ENCODE results near the gene PHACTR4. TPM values are rescaled to one million over a fixed set of nuclear protein-coding genes. Genes with fewer than 3 reads are reported as not detected.
"Not testable (repeated sequence)": the region's sequence is repeated elsewhere in the genome, so short reads cannot be mapped to it uniquely, and the experiment has no call there.

Gene PHACTR4
- total RNA-seq, 4 donors from 2014 or later = 20.3 to 32.2 (median 27.0) TPM

DNA sequence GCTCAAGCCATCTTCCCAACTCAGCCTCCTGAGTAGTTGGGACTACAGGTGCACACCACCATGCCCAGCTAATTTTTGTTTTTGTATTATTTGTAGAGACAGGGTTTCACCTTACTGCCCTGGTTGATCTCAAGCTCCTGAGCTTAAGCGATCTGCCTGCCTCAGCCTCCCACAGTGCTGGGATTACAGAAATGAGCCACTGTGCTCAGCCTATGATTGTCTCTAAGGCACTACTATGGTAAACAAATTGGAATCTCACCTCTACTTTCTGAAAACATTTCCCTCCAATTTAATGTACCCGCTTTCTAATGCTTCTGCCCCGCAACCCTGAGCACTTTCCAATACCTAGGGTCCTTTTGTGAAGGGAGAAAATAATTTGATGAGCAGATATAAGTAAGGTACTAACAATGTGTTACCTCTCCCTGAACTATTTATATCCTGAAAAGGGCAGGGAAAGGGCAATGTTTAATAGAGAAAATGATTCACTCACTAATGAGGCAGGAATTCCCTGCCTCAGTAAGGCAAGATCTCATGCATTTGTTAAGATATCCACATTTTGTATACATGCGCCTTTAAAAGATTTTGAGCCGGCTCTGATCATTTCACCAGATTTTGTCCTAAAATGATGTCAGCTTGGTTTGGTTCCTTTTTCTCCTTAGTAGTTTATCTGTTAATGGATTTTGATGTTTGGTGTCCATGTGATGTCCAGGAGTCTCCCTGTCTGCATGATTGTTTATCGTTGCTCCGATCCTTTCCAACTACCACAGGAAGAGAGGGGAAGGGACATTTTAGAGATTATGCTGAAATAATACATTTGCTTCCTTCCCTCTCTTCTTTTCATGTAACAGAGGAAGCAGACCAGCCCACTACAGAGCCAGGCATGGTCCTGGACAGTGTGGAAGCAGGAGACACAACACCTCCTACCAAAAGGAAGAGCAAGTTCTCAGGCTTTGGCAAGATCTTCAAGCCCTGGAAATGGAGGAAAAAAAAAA lies 89.0 kb downstream of the PHACTR4 start:
- Histone ChIP-seq H3K36me3 (peaks cover 0 to 43% of the 10 kb centered on the region in 2 donors), H3K4me3 (no peak overlapping the region), H3K27me3 (no peaks in the 10 kb centered on the region), H3K27ac (no peak overlapping the region), H3K9me3 (no peaks in the 10 kb centered on the region), H3K4me1 (peaks cover 0 to 31% (median 0%) of the 10 kb centered on the region in 3 donors)
- ATAC-seq = no peak
- WGBS, 2 donors (ENCODE audit: low coverage in 1 of 2) = 69 to 76% methylated on average over 7 of the region's 7 CpGs
- no peak for TF ChIP-seq EP300 (IDR thresholded peaks at IDR 0.05)

DNA sequence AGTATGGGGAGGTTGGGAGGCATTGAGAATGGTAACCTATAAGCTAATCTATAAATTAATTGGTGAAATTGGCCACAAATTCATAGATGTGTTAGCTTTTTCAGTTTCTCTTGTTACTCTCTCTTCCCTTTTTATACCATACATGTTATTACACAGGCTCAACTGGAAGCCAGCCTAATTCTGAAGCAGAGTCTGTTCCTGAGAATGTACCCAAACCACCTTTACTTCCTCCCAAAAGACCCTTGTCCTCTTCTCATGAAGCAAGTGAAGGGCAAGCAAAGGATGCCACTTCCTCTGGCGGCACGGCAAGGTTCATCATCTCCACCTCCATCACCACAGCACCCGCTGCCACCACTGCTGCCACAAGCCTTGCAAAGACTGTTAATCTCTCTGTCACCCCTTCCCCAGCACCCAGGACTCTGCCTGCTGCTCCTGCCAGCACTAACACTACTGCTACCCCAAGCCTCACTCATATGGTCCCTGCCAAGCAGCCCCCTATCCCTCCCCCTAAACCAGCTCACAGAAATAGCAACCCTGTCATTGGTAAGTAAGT lies 96.8 kb downstream of the PHACTR4 start:
- ATAC-seq = no peak
- H3K4me3 ChIP-seq = no peak overlapping the region
- H3K36me3 ChIP-seq = peaks cover 0 to 74% of the 10 kb centered on the region in 2 donors
- TF ChIP-seq, protein P1, sequence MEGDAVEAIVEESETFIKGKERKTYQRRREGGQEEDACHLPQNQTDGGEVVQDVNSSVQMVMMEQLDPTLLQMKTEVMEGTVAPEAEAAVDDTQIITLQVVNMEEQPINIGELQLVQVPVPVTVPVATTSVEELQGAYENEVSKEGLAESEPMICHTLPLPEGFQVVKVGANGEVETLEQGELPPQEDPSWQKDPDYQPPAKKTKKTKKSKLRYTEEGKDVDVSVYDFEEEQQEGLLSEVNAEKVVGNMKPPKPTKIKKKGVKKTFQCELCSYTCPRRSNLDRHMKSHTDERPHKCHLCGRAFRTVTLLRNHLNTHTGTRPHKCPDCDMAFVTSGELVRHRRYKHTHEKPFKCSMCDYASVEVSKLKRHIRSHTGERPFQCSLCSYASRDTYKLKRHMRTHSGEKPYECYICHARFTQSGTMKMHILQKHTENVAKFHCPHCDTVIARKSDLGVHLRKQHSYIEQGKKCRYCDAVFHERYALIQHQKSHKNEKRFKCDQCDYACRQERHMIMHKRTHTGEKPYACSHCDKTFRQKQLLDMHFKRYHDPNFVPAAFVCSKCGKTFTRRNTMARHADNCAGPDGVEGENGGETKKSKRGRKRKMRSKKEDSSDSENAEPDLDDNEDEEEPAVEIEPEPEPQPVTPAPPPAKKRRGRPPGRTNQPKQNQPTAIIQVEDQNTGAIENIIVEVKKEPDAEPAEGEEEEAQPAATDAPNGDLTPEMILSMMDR (IDR thresholded peaks at IDR 0.05) = no peak
- no peak for TF ChIP-seq POLR2AphosphoS5 (IDR thresholded peaks at IDR 0.05)
- no peak for TF ChIP-seq EP300 (IDR thresholded peaks at IDR 0.05)
- TF ChIP-seq POLR2A (IDR thresholded peaks at IDR 0.05) = no peak
- H3K27ac ChIP-seq = no peak overlapping the region
- no peaks in the 10 kb centered on the region for H3K9me3 ChIP-seq
- H3K27me3 ChIP-seq = no peaks in the 10 kb centered on the region
- WGBS, 2 donors (ENCODE audit: low coverage in 1 of 2) = 95 to 100% methylated on average over 1 to 3 of the region's 3 CpGs
- no peaks in the 10 kb centered on the region for H3K4me1 ChIP-seq

DNA sequence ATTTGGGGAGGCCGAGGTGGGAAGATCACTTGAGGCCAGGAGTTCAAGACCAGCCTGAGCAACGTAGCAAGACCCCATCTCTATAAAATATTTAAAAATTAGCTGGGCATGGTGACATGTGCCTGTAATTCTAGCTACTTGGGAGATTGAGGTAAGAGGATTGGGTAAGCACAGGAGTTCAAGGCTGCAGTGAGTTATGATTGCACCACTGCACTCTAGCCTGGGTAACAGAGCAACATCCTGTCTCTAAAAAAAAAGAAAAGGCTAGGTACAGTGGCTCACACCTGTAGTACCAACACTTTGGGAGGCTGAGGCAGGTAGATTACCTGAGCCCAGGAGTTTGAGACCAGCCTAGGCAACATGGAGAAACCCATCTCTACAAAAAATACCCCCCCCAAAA lies 100.6 kb downstream of the PHACTR4 start:
- Histone ChIP-seq H3K27ac (no peak overlapping the region), H3K36me3 (peaks cover 0 to 70% of the 10 kb centered on the region in 2 donors), H3K4me3 (no peak overlapping the region), H3K9me3 (no peaks in the 10 kb centered on the region), H3K4me1 (no peaks in the 10 kb centered on the region), H3K27me3 (no peaks in the 10 kb centered on the region)
- WGBS, 2 donors (ENCODE audit: low coverage in 1 of 2) = 50 to 91% methylated on average over 2 of the region's 2 CpGs
- TF ChIP-seq, protein P1 (IDR thresholded peaks at IDR 0.05) = no peak
- TF ChIP-seq EP300 (IDR thresholded peaks at IDR 0.05) (no peak), POLR2A (IDR thresholded peaks at IDR 0.05) (no peak), POLR2AphosphoS5 (IDR thresholded peaks at IDR 0.05) (no peak)
- ATAC-seq = no peak

GRCh38 chr1:28479497-28479896 lies 110.0 kb downstream of the PHACTR4 start:
- H3K36me3 ChIP-seq = peaks cover 0 to 100% of the 10 kb centered on the region in 2 donors
- H3K4me3 ChIP-seq, H3K9me3 ChIP-seq, H3K27ac ChIP-seq, H3K4me1 ChIP-seq, ATAC-seq, H3K27me3 ChIP-seq: not testable (repeated sequence)
- WGBS, 2 donors (ENCODE audit: low coverage in 1 of 2) = 92 to 95% methylated on average over 6 to 11 of the region's 13 CpGs

- ATAC-seq = no peak
- Histone ChIP-seq H3K4me1 (no peaks in the 10 kb centered on the region), H3K27me3 (no peaks in the 10 kb centered on the region), H3K36me3 (peaks cover 0 to 100% of the 10 kb centered on the region in 2 donors), H3K9me3 (no peaks in the 10 kb centered on the region), H3K27ac (no peak overlapping the region), H3K4me3 (no peak overlapping the region)
- 86 to 88% methylated on average over 4 to 5 of the region's 5 CpGs for WGBS, 2 donors (ENCODE audit: low coverage in 1 of 2)
- no peak for TF ChIP-seq POLR2AphosphoS5 (IDR thresholded peaks at IDR 0.05)
- TF ChIP-seq, protein P1 (IDR thresholded peaks at IDR 0.05) = no peak
- TF ChIP-seq POLR2A (IDR thresholded peaks at IDR 0.05) = no peak
- no peak for TF ChIP-seq EP300 (IDR thresholded peaks at IDR 0.05)
Measured at GRCh38 chr1:28480308-28480707, 110.8 kb downstream of the PHACTR4 start.

Measured in gastroesophageal sphincter (tissue), 4 donors.